IMR-90 (cell line): ENCODE data around the gene FNBP1. TPM values are rescaled to one million over a fixed set of nuclear protein-coding genes. Genes with fewer than 3 reads are reported as not detected.

ENCODE experiments used
- ATAC-seq: fragments of 200-7000 bp; cut with Tn5 transposase; 2 replicates; pipeline ENCODE4 v1.9.1; 2020; ENCODE audit warnings: low read depth, mild to moderate bottlenecking, moderate library complexity
- BruUV-seq: library from RNA; stranded (reverse); fragments of 400-500 nt; replicated peaks from 2 replicates; lab custom pipeline; 2021; lab: Mats Ljungman, UMichigan
- CTCF ChIA-PET: fragments of 300-600 bp; formaldehyde crosslinking; extraction: SDS; loops from one replicate; lab custom pipeline; 2021; ENCODE audit warnings: antibody characterized with exemption; lab: Yijun Ruan, JAX
- POLR2A ChIA-PET: fragments of 300-600 bp; sonication (Branson Sonifier 250); formaldehyde crosslinking; loops from one replicate; lab custom pipeline; 2022; ENCODE audit warnings: antibody characterized with exemption; ENCODE audit not compliant: unreplicated experiment; lab: Charles Lee
- DNase-seq: peaks from one replicate; pipeline ENCODE4 v3.0.0; 2013
- H2AFZ ChIP-seq: replicated peaks from 2 replicates; pipeline ENCODE3; 2013; ENCODE audit warnings: low read length, mild to moderate bottlenecking; ENCODE audit not compliant: poor library complexity
- H2AK5ac ChIP-seq: 2 replicates; pipeline ENCODE4 v1.6.1; 2013; ENCODE audit warnings: low read depth, low read length, inconsistent platforms
- H2AK9ac ChIP-seq: replicated peaks from 2 replicates; pipeline ENCODE3; 2013; ENCODE audit warnings: mild to moderate bottlenecking, low read depth, low read length, moderate library complexity; ENCODE audit not compliant: poor library complexity
- H2BK120ac ChIP-seq: 2 replicates; pipeline ENCODE4 v1.6.1; 2013; ENCODE audit warnings: low read depth, low read length, inconsistent platforms
- H2BK15ac ChIP-seq: 3 replicates; pipeline ENCODE4 v1.6.1; 2013; ENCODE audit warnings: low read depth, low read length, inconsistent platforms
- H2BK20ac ChIP-seq: 2 replicates; pipeline ENCODE4 v1.6.1; 2013; ENCODE audit warnings: low read depth, mild to moderate bottlenecking, inconsistent platforms, low read length, moderate library complexity
- H2BK5ac ChIP-seq: 2 replicates; pipeline ENCODE4 v1.6.1; 2013; ENCODE audit warnings: mild to moderate bottlenecking, low read depth, low read length, inconsistent platforms; ENCODE audit not compliant: poor library complexity, severe bottlenecking
- H3K14ac ChIP-seq: replicated peaks from 2 replicates; pipeline ENCODE4 v1.6.1; 2013; ENCODE audit warnings: low read depth, low read length, inconsistent platforms
- H3K18ac ChIP-seq: 2 replicates; pipeline ENCODE4 v1.6.1; 2013; ENCODE audit warnings: low read depth, low read length, control low read depth
- H3K23ac ChIP-seq: 2 replicates; pipeline ENCODE4 v1.6.1; 2013; ENCODE audit warnings: low read depth, low read length, inconsistent platforms
- H3K27ac ChIP-seq: 2 replicates; pipeline ENCODE4 v1.5.1; 2013; ENCODE audit warnings: mild to moderate bottlenecking, control low read depth, low read length; ENCODE audit not compliant: insufficient read depth
- H3K27me3 ChIP-seq: 2 replicates; pipeline ENCODE4 v1.6.1; 2013; ENCODE audit warnings: low read length; ENCODE audit not compliant: control insufficient read depth, insufficient read depth
- H3K36me3 ChIP-seq: 2 replicates; pipeline ENCODE4 v1.6.1; 2013; ENCODE audit warnings: low read length, mixed read lengths; ENCODE audit not compliant: control insufficient read depth, insufficient read depth
- H3K4ac ChIP-seq: 2 replicates; pipeline ENCODE4 v1.6.1; 2013; ENCODE audit warnings: low read depth, low read length, inconsistent platforms
- H3K4me1 ChIP-seq: 2 replicates; pipeline ENCODE4 v1.6.1; 2013; ENCODE audit warnings: low read length, mixed read lengths; ENCODE audit not compliant: control insufficient read depth, insufficient read depth
- H3K4me2 ChIP-seq: 2 replicates; pipeline ENCODE4 v1.6.1; 2013; ENCODE audit warnings: low read depth, mild to moderate bottlenecking, control low read depth, low read length, moderate library complexity
- H3K4me3 ChIP-seq: 2 replicates; pipeline ENCODE4 v1.5.1; 2013; ENCODE audit warnings: low read depth, mild to moderate bottlenecking, control low read depth, low read length, moderate library complexity; ENCODE audit not compliant: insufficient read depth
- H3K56ac ChIP-seq: 2 replicates; pipeline ENCODE4 v1.6.1; 2013; ENCODE audit warnings: low read length, inconsistent platforms; ENCODE audit not compliant: insufficient read depth; ENCODE audit errors: extremely low read depth
- H3K79me1 ChIP-seq, 2 experiments: 2 replicates each; pipeline ENCODE4 v1.6.1; 2013; ENCODE audit warnings: low read length in 2 of 2, inconsistent platforms in 1 of 2, low read depth in 1 of 2
- H3K9ac ChIP-seq: 2 replicates; pipeline ENCODE4 v1.6.1; 2013; ENCODE audit warnings: low read depth, low read length, control low read depth
- H3K9me1 ChIP-seq: 2 replicates; pipeline ENCODE4 v1.6.1; 2013; ENCODE audit warnings: low read length, inconsistent platforms; ENCODE audit not compliant: insufficient read depth
- H3K9me3 ChIP-seq: 2 replicates; pipeline ENCODE4 v1.6.1; 2013; ENCODE audit warnings: low read length; ENCODE audit not compliant: control insufficient read depth, insufficient read depth
- H4K20me1 ChIP-seq: 2 replicates; pipeline ENCODE4 v1.6.1; 2013; ENCODE audit warnings: low read length, inconsistent platforms; ENCODE audit not compliant: insufficient read depth
- H4K5ac ChIP-seq: 2 replicates; pipeline ENCODE4 v1.6.1; 2013; ENCODE audit warnings: mild to moderate bottlenecking, low read depth, low read length, control low read depth
- H4K8ac ChIP-seq, 2 experiments: 2 replicates each; pipeline ENCODE4 v1.6.1; 2013; ENCODE audit warnings: low read depth in 2 of 2, low read length in 2 of 2, control low read depth in 1 of 2, inconsistent platforms in 1 of 2
- H4K91ac ChIP-seq: 2 replicates; pipeline ENCODE4 v1.6.1; 2013; ENCODE audit warnings: low read depth, low read length, inconsistent platforms; ENCODE audit not compliant: insufficient read depth
- BHLHE40 ChIP-seq: fragments of 150-350 bp; IDR thresholded peaks from 2 replicates; pipeline ENCODE4 v1.6.1; 2016; ENCODE audit warnings: mild to moderate bottlenecking, low read depth, low read length
- CEBPB ChIP-seq: IDR thresholded peaks from 2 replicates; pipeline ENCODE4 v1.6.1; 2012; ENCODE audit warnings: low read depth, low read length, improper control_type of control experiment
- CHD1 ChIP-seq: IDR thresholded peaks from 2 replicates; pipeline ENCODE4 v1.6.1; 2012; ENCODE audit warnings: low read depth, low read length, improper control_type of control experiment
- FOS ChIP-seq: fragments of 150-350 bp; IDR thresholded peaks from 2 replicates; pipeline ENCODE4 v1.6.1; 2016; ENCODE audit warnings: low read depth, low read length
- MAZ ChIP-seq: IDR thresholded peaks from 2 replicates; pipeline ENCODE4 v1.6.1; 2012; ENCODE audit warnings: low read depth, mild to moderate bottlenecking, low read length, improper control_type of control experiment, moderate library complexity, borderline replicate concordance
- MXI1 ChIP-seq: IDR thresholded peaks from 2 replicates; pipeline ENCODE4 v1.6.1; 2012; ENCODE audit warnings: low read depth, mild to moderate bottlenecking, low read length, moderate library complexity, borderline replicate concordance
- POLR2A ChIP-seq: IDR thresholded peaks from 2 replicates; pipeline ENCODE4 v1.6.1; 2012; ENCODE audit warnings: mild to moderate bottlenecking, low read depth, low read length
- RAD21 ChIP-seq: IDR thresholded peaks from 2 replicates; pipeline ENCODE4 v1.6.1; 2012; ENCODE audit warnings: low read length, improper control_type of control experiment
- RCOR1 ChIP-seq: IDR thresholded peaks from 2 replicates; pipeline ENCODE4 v1.6.1; 2012; ENCODE audit warnings: mild to moderate bottlenecking, low read length, improper control_type of control experiment; ENCODE audit not compliant: insufficient replicate concordance
- RFX5 ChIP-seq: IDR thresholded peaks from 2 replicates; pipeline ENCODE4 v1.8.0; 2012; ENCODE audit warnings: low read depth, mild to moderate bottlenecking, low read length, moderate library complexity
- WGBS, 2 experiments: methylation state at CpG; one replicate each; pipeline versions ENCODE4 v1.1.5 to v1.1.7; 2013; ENCODE audit warnings: missing lambda C conversion rate in 2 of 2; ENCODE audit not compliant: insufficient read length in 1 of 2; ENCODE audit errors: extremely low coverage in 2 of 2; 5-methylcytosine and 5-hydroxymethylcytosine counted together
- dilution Hi-C: fragments of 300-500 bp; cut with HindIII; formaldehyde crosslinking; loops from one replicate; pipeline ENCODE4 v1.14.3; 2018; ENCODE audit warnings: low sequenced_read_pairs; ENCODE audit not compliant: unreplicated experiment
- in situ Hi-C: fragments of 300-500 bp; cut with MboI; formaldehyde crosslinking; loops from 3 replicates; pipeline ENCODE4 v1.14.3; 2019; ENCODE audit warnings: low sequenced_read_pairs, inconsistent platforms, mixed read lengths
- intact Hi-C: fragments of 100-400 bp; cut with micrococcal nuclease; formaldehyde crosslinking; loops from 2 replicates; pipeline ENCODE4 v1.10.0; 2022
- polyA plus RNA-seq, 3 experiments: library from polyadenylated mRNA; depleted of rRNA; stranded (reverse); fragments of >200 nt; gene quantifications; 2 replicates each; pipeline ENCODE4 v1.2.3, GENCODE V29; 2012; ENCODE audit warnings: low replicate concordance in 1 of 3
- total RNA-seq: library from RNA; depleted of rRNA; stranded (reverse); fragments of >200 nt; gene quantifications from 2 replicates; pipeline ENCODE4 v1.2.3, GENCODE V29; 2012
- TF ChIP-seq, protein P1 (sequence below): fragments of 150-350 bp; IDR thresholded peaks from 2 replicates; pipeline ENCODE4 v1.6.1; 2016; ENCODE audit warnings: low read depth, mild to moderate bottlenecking, low read length, moderate library complexity, borderline replicate concordance
- TF ChIP-seq, protein P2 (sequence below): conservative IDR thresholded peaks from 2 replicates; pipeline ENCODE4 v1.5.1; 2012; ENCODE audit warnings: mild to moderate bottlenecking, low read depth, low read length, improper control_type of control experiment

FNBP1 gene
- total and polyA plus RNA-seq, 2 of the 4 experiments (the other 2 are of a cell fraction), result 10.3 to 15.4 TPM

DNA sequence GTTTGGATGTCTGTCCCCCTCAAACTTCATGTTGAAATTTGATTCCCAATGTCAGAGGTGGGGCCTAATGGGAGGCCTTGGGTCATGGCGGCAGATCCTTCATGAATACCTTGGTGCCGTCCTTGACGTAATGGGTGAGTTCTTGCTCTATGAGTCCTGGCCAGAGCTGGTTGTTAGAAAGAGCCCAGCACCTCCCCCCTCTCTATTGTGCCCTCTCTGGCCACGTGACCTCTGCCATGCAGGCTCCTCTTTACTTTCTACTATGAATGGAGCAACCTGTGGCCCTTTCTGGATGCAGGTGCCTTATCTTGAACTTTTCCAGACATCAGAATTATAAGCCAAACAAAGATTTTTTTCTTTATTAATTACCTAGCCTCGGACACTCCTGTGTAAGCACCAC lies 40.7 kb downstream of the FNBP1 start:
- no peak overlapping the region for H3K23ac ChIP-seq
- H4K20me1 ChIP-seq, result no peaks in the 10 kb centered on the region; the same call in 1 of the 2 replicates
- H2AFZ ChIP-seq, result no peak overlapping the region
- no peak for DNase-seq
- CTCF ChIA-PET, result no interaction called here
- H3K27ac ChIP-seq, result no peak overlapping the region
- H2AK5ac ChIP-seq, result no peak overlapping the region
- H3K79me1 ChIP-seq, result peaks cover 8% of the 10 kb centered on the region in 2 experiments; a peak in 3 of 4 replicates
- no peak for ATAC-seq
- no peak overlapping the region for H3K4me2 ChIP-seq
- no peaks in the 10 kb centered on the region for H3K36me3 ChIP-seq
- no peak overlapping the region for H3K9ac ChIP-seq
- TF ChIP-seq RAD21 (no peak), MAZ (no peak), POLR2A (no peak), BHLHE40 (no peak), MXI1 (no peak), CHD1 (no peak), CEBPB (no peak), RCOR1 (no peak), FOS (no peak), RFX5 (no peak)
- TF ChIP-seq, protein P1, sequence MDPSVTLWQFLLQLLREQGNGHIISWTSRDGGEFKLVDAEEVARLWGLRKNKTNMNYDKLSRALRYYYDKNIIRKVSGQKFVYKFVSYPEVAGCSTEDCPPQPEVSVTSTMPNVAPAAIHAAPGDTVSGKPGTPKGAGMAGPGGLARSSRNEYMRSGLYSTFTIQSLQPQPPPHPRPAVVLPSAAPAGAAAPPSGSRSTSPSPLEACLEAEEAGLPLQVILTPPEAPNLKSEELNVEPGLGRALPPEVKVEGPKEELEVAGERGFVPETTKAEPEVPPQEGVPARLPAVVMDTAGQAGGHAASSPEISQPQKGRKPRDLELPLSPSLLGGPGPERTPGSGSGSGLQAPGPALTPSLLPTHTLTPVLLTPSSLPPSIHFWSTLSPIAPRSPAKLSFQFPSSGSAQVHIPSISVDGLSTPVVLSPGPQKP, result no peak
- TF ChIP-seq, protein P2, sequence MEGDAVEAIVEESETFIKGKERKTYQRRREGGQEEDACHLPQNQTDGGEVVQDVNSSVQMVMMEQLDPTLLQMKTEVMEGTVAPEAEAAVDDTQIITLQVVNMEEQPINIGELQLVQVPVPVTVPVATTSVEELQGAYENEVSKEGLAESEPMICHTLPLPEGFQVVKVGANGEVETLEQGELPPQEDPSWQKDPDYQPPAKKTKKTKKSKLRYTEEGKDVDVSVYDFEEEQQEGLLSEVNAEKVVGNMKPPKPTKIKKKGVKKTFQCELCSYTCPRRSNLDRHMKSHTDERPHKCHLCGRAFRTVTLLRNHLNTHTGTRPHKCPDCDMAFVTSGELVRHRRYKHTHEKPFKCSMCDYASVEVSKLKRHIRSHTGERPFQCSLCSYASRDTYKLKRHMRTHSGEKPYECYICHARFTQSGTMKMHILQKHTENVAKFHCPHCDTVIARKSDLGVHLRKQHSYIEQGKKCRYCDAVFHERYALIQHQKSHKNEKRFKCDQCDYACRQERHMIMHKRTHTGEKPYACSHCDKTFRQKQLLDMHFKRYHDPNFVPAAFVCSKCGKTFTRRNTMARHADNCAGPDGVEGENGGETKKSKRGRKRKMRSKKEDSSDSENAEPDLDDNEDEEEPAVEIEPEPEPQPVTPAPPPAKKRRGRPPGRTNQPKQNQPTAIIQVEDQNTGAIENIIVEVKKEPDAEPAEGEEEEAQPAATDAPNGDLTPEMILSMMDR, result no peak
- no peak overlapping the region for H4K5ac ChIP-seq
- no peak overlapping the region for H3K18ac ChIP-seq
- H3K14ac ChIP-seq, result no peak overlapping the region
- no peaks in the 10 kb centered on the region; the same call in 1 of the 2 replicates for H3K9me1 ChIP-seq
- no CpG with 5 or more reads among the region's 5 CpGs for WGBS, 2 experiments
- H2BK5ac ChIP-seq, result no peak overlapping the region
- no peak overlapping the region for H2BK20ac ChIP-seq
- H3K4ac ChIP-seq, result no peak overlapping the region
- intact Hi-C loops (no loop called here), dilution Hi-C loops (no loop called here), in situ Hi-C loops (no loop called here)
- H3K4me1 ChIP-seq, result no peaks in the 10 kb centered on the region; the same call in 1 of the 2 replicates
- no peak overlapping the region for H2BK120ac ChIP-seq
- no peak overlapping the region for H2AK9ac ChIP-seq
- POLR2A ChIA-PET, result no interaction called here
- H3K27me3 ChIP-seq, result no peaks in the 10 kb centered on the region
- no peak overlapping the region for H2BK15ac ChIP-seq
- H3K56ac ChIP-seq, result no peak overlapping the region
- no peaks in the 10 kb centered on the region for H3K9me3 ChIP-seq
- no peak overlapping the region for H4K91ac ChIP-seq
- no peak overlapping the region for H3K4me3 ChIP-seq
- no peak overlapping the region for H4K8ac ChIP-seq
- no TSS peak for BruUV-seq
